ENCODE measurements around the gene TNP2. TPM values are rescaled to one million over a fixed set of nuclear protein-coding genes. Genes with fewer than 3 reads are reported as not detected.

Gene TNP2
- total and polyA plus RNA-seq, 9 of the 15 experiments (the other 6 are each of a cell fraction or from before 2014, with no cell fraction given) = not detected

- no peak for TF ChIP-seq U2AF1 (optimal IDR thresholded peaks at IDR 0.05; ENCODE audit: low read depth, low read length)
- TF ChIP-seq ZNF444 (CRISPR knock-in tag; IDR thresholded peaks at IDR 0.05) = no peak
- TF ChIP-seq ZFP36 (IDR thresholded peaks at IDR 0.05; ENCODE audit: low read depth, low read length, partially characterized antibody) = no peak
- no peak for TF ChIP-seq DEAF1 (CRISPR knock-in tag; IDR thresholded peaks at IDR 0.05)
- peak; percentile 100 for TF ChIP-seq E2F5 (CRISPR knock-in tag; IDR thresholded peaks at IDR 0.05)
- TF ChIP-seq ASH1L (IDR thresholded peaks at IDR 0.05; ENCODE audit: borderline replicate concordance, low read depth, partially characterized antibody) = no peak
- TF ChIP-seq EWSR1 (IDR thresholded peaks at IDR 0.05; ENCODE audit: borderline replicate concordance, low read depth, partially characterized antibody) = no peak
- peak; percentile 56 for TF ChIP-seq CREM (IDR thresholded peaks at IDR 0.05; ENCODE audit: low read depth)
- TF ChIP-seq CXXC5 (CRISPR knock-in tag; IDR thresholded peaks at IDR 0.05) = peak; percentile 89
- TF ChIP-seq ZNF398 (CRISPR knock-in tag; IDR thresholded peaks at IDR 0.05) = no peak
- no peak for TF ChIP-seq ZNF699 (CRISPR knock-in tag; IDR thresholded peaks at IDR 0.05; ENCODE audit: insufficient replicate concordance)
- TF ChIP-seq RB1 (IDR thresholded peaks at IDR 0.05; ENCODE audit: low read depth) = peak; percentile 50
- peak; percentile 97 for TF ChIP-seq CREB3L1 (IDR thresholded peaks at IDR 0.05; ENCODE audit: borderline replicate concordance, low read depth)
- TF ChIP-seq MIER1 (IDR thresholded peaks at IDR 0.05; ENCODE audit: low read depth) = no peak
- TF ChIP-seq ZNF79 (CRISPR knock-in tag; IDR thresholded peaks at IDR 0.05; ENCODE audit: low read depth) = no peak
- no peak for TF ChIP-seq ZNF253 (CRISPR knock-in tag; conservative IDR thresholded peaks at IDR 0.05)
- no peak for TF ChIP-seq BRCA1 (IDR thresholded peaks at IDR 0.05)
- TF ChIP-seq BRCA1 (CRISPR knock-in tag; IDR thresholded peaks at IDR 0.05) = peak; percentile 89; the same call in 1 of the 2 replicates
- no peak for TF ChIP-seq ZNF354B (CRISPR knock-in tag; IDR thresholded peaks at IDR 0.05)
- TF ChIP-seq XRCC5 (IDR thresholded peaks at IDR 0.05; ENCODE audit: low read depth, low read length) = peak; percentile 48; the same call in 1 of the 2 replicates
- TF ChIP-seq PCBP2 (IDR thresholded peaks at IDR 0.05; ENCODE audit: low read depth, low read length, poor library complexity, severe bottlenecking) = no peak
- TF ChIP-seq RBFOX2 (IDR thresholded peaks at IDR 0.05; ENCODE audit: low read depth, low read length) = peak; percentile 79
- no peak for TF ChIP-seq CBX5 (IDR thresholded peaks at IDR 0.05; ENCODE audit: borderline replicate concordance, low read depth)
Measured at GRCh38 chr16:11254913-11255736, 14.0 kb downstream of the TNP2 start (continued).

Data from K562 (cell line).